Choroid plexus epithelial cell (primary cell): Measurements from ENCODE around the gene ASIC3.
"Not testable (repeated sequence)": the region's sequence is repeated elsewhere in the genome, so short reads cannot be mapped to it uniquely, and the experiment has no call there.

Experiments used
- DNase-seq: peaks from one replicate; pipeline ENCODE4 v3.0.0-alpha.2; 2010; ENCODE audit warnings: low read depth
- H3K4me3 ChIP-seq: 2 replicates; pipeline ENCODE4 v1.5.1; 2011; ENCODE audit warnings: low read depth, mild to moderate bottlenecking, control low read depth, low read length, moderate library complexity
- CTCF ChIP-seq: conservative IDR thresholded peaks from 2 replicates; pipeline ENCODE4 v1.5.1; 2011; ENCODE audit warnings: low read depth, mild to moderate bottlenecking, control low read depth, inconsistent platforms, low read length, moderate library complexity

The ASIC3 gene

GRCh38 chr7:151010037-151010306 is 38.4 kb upstream of the ASIC3 start:
- H3K4me3 ChIP-seq, result no peak overlapping the region
- no peak for TF ChIP-seq CTCF
- no peak for DNase-seq

- DNase-seq, result peak; percentile 56
- H3K4me3 ChIP-seq, result peak overlapping the region; percentile 22
Observed at GRCh38 chr7:151010307-151011096, 37.8 kb upstream of the ASIC3 start.

GRCh38 chr7:151011097-151011409 is 37.3 kb upstream of the ASIC3 start:
- DNase-seq, result no peak
- no peak for TF ChIP-seq CTCF
- H3K4me3 ChIP-seq, result no peak overlapping the region

More at GRCh38 chr7:151010307-151011096, 37.8 kb upstream of the ASIC3 start:
- TF ChIP-seq CTCF, result no peak

GRCh38 chr7:151011616-151012015 is 36.7 kb upstream of the ASIC3 start:
- DNase-seq, H3K4me3 ChIP-seq: not testable (repeated sequence)

GRCh38 chr7:151012031-151012692 is 36.2 kb upstream of the ASIC3 start:
- DNase-seq, result no peak
- TF ChIP-seq CTCF, result no peak
- no peak overlapping the region for H3K4me3 ChIP-seq

- peak; percentile 78 for TF ChIP-seq CTCF
- H3K4me3 ChIP-seq, result no peak overlapping the region
- DNase-seq, result peak; percentile 54
Observed at GRCh38 chr7:151012911-151013347, 35.4 kb upstream of the ASIC3 start.

GRCh38 chr7:151013356-151013732 is 35.0 kb upstream of the ASIC3 start:
- no peak for DNase-seq
- TF ChIP-seq CTCF, result no peak
- peak overlapping the region; percentile 45 for H3K4me3 ChIP-seq
